T-helper 2 cell treated with Interferon-gamma antibody and Interleukin-4, amounts not matched to agents 100 ng/mL and 5 ng/mL, for 36 hours (primary cell): Measurements from ENCODE around the gene NDEL1. TPM values are rescaled to one million over a fixed set of nuclear protein-coding genes. Genes with fewer than 3 reads are reported as not detected.
"Not testable (repeated sequence)": the region's sequence is repeated elsewhere in the genome, so short reads cannot be mapped to it uniquely, and the experiment has no call there.

Experiments
- intact Hi-C: fragments of 100-400 bp; cut with micrococcal nuclease; formaldehyde crosslinking; loops from one replicate; pipeline ENCODE4 v1.15.1; 2023
- total RNA-seq: library from RNA; stranded (reverse); gene quantifications from 2 replicates; pipeline ENCODE4 v1.2.3, GENCODE V29; 2022

NDEL1 gene
- total RNA-seq = 63.7 and 65.2 TPM in 2 replicates

GRCh38 chr17:8435245-8436168 is at the start of gene NDEL1:
Gene NDEL1 (plus strand): TSS chr17:8435884. CDS start chr17:8444272, 8,388 bp downstream.
- intact Hi-C loops = loop anchor here (1.0 kb wide), 1 partner anchor 52 kb away; the partner anchor contains the start of gene RPL26

GRCh38 chr17:8386841-8387240 is 48.8 kb upstream of the NDEL1 start:
- intact Hi-C loops = loop anchor here (10.0 kb wide), 1 partner anchor 162 kb away; no protein-coding TSS in a partner anchor

GRCh38 chr17:8387914-8388651 is 47.6 kb upstream of the NDEL1 start:
- intact Hi-C loops = loop anchor here (10.0 kb wide), 1 partner anchor 163 kb away; no protein-coding TSS in a partner anchor

GRCh38 chr17:8391711-8392110 is 44.0 kb upstream of the NDEL1 start:
- intact Hi-C loops = no loop called here

- intact Hi-C loops = no loop called here
These were observed 43.4 kb upstream of the NDEL1 start for GRCh38 chr17:8392274-8392673.

- intact Hi-C loops = no loop called here
These were observed 42.8 kb upstream of the NDEL1 start for GRCh38 chr17:8392674-8393469.

- intact Hi-C loops = no loop called here
These were observed 42.0 kb upstream of the NDEL1 start for GRCh38 chr17:8393470-8394231.

- intact Hi-C loops = not testable (repeated sequence)
These were observed 41.2 kb upstream of the NDEL1 start for GRCh38 chr17:8394497-8394896.

GRCh38 chr17:8397636-8398035 is 38.0 kb upstream of the NDEL1 start, which contains the start of gene RNF222:
Gene RNF222 (minus strand): TSS chr17:8397827. CDS start chr17:8393461, 4,366 bp downstream.
- intact Hi-C loops = no loop called here

- intact Hi-C loops = no loop called here
These were observed 36.7 kb upstream of the NDEL1 start for GRCh38 chr17:8398980-8399379.

GRCh38 chr17:8401107-8401506 is 34.6 kb upstream of the NDEL1 start:
- intact Hi-C loops = no loop called here

GRCh38 chr17:8402921-8403536 is 32.7 kb upstream of the NDEL1 start:
- intact Hi-C loops = no loop called here

- intact Hi-C loops = no loop called here
These were observed 30.1 kb upstream of the NDEL1 start for GRCh38 chr17:8405499-8406016.

- intact Hi-C loops = no loop called here
These were observed 29.5 kb upstream of the NDEL1 start for GRCh38 chr17:8406174-8406573.

- intact Hi-C loops = no loop called here
These were observed 27.3 kb upstream of the NDEL1 start for GRCh38 chr17:8408371-8408770.

- intact Hi-C loops = loop anchor here (1.0 kb wide), 1 partner anchor 336 kb away; no protein-coding TSS in a partner anchor
These were observed 25.5 kb upstream of the NDEL1 start for GRCh38 chr17:8409966-8410882.

GRCh38 chr17:8410883-8411238 is 24.8 kb upstream of the NDEL1 start:
- intact Hi-C loops = loop anchor here (1.0 kb wide), 1 partner anchor 335 kb away; no protein-coding TSS in a partner anchor

- intact Hi-C loops = no loop called here
These were observed 23.6 kb upstream of the NDEL1 start for GRCh38 chr17:8412089-8412488.

GRCh38 chr17:8413328-8413727 is 22.4 kb upstream of the NDEL1 start:
- intact Hi-C loops = no loop called here
